Neural cell (in vitro differentiated cells): Measurements from ENCODE around the gene MEF2A. TPM values are rescaled to one million over a fixed set of nuclear protein-coding genes. Genes with fewer than 3 reads are reported as not detected.

ENCODE experiments used
- H2AFZ ChIP-seq: fragments of 200-600, 300-800 bp; sonication (generic), shearing (Covaris generic); 2 replicates; pipeline ENCODE4 v1.6.0; 2014; ENCODE audit warnings: low read depth, mild to moderate bottlenecking, antibody characterized with exemption, low read length, moderate library complexity
- H3F3A ChIP-seq: fragments of 200-600 bp; shearing (Covaris generic); 2 replicates; pipeline ENCODE4 v1.6.1; 2016; ENCODE audit warnings: mild to moderate bottlenecking, moderate library complexity, mixed read lengths, antibody characterized with exemption, low read length; ENCODE audit not compliant: insufficient read depth, poor library complexity, severe bottlenecking
- H3K27ac ChIP-seq: fragments of 200-600, 300-800 bp; sonication (generic), shearing (Covaris generic); 2 replicates; pipeline ENCODE4 v1.5.1; 2014; ENCODE audit warnings: mild to moderate bottlenecking, low read length, moderate library complexity
- H3K27me3 ChIP-seq: fragments of 300-800, 200-600 bp; sonication (generic), shearing (Covaris generic); 2 replicates; pipeline ENCODE4 v1.6.0; 2014; ENCODE audit warnings: mild to moderate bottlenecking, low read depth, low read length, moderate library complexity; ENCODE audit not compliant: insufficient read depth
- H3K36me3 ChIP-seq: fragments of 300-800, 200-600 bp; sonication (generic), shearing (Covaris generic); 2 replicates; pipeline ENCODE4 v1.5.1; 2014; ENCODE audit warnings: mild to moderate bottlenecking, antibody characterized with exemption, low read length, moderate library complexity; ENCODE audit not compliant: insufficient read depth
- H3K4me2 ChIP-seq: fragments of 300-800, 200-600 bp; sonication (generic), shearing (Covaris generic); 2 replicates; pipeline ENCODE4 v1.6.0; 2014; ENCODE audit warnings: mild to moderate bottlenecking, low read length
- H3K4me3 ChIP-seq: fragments of 300-800, 200-600 bp; sonication (generic), shearing (Covaris generic); 2 replicates; pipeline ENCODE4 v1.5.1; 2014; ENCODE audit warnings: mild to moderate bottlenecking, low read length, moderate library complexity
- H3K79me2 ChIP-seq: fragments of 200-600 bp; shearing (Covaris generic); replicated peaks from 2 replicates; pipeline ENCODE4 v1.6.0; 2014; ENCODE audit warnings: mild to moderate bottlenecking, low read length, moderate library complexity; ENCODE audit not compliant: insufficient read depth
- H3K9ac ChIP-seq: fragments of 300-800, 200-600 bp; sonication (generic), shearing (Covaris generic); 2 replicates; pipeline ENCODE4 v1.6.1; 2016; ENCODE audit warnings: mild to moderate bottlenecking, low read length, mixed read lengths
- H3K9me2 ChIP-seq: fragments of 200-600 bp; shearing (Covaris generic); 2 replicates; pipeline ENCODE4 v1.6.1; 2016; ENCODE audit warnings: mild to moderate bottlenecking, low read length, mixed read lengths; ENCODE audit not compliant: insufficient read depth
- H3K9me3 ChIP-seq: fragments of 200-600, 300-800 bp; sonication (generic), shearing (Covaris generic); 2 replicates; pipeline ENCODE4 v1.6.1; 2016; ENCODE audit warnings: mild to moderate bottlenecking, mixed run types, low read length, moderate library complexity, mixed read lengths
- H4K20me1 ChIP-seq: fragments of 200-600 bp; shearing (Covaris generic); 2 replicates; pipeline ENCODE4 v1.6.1; 2016; ENCODE audit warnings: mild to moderate bottlenecking, mixed run types; ENCODE audit not compliant: insufficient read depth
- CTCF ChIP-seq: fragments of 450-650 bp; IDR thresholded peaks from 2 replicates; pipeline ENCODE4 v1.5.1; 2014; ENCODE audit warnings: antibody characterized with exemption, mild to moderate bottlenecking, moderate library complexity; ENCODE audit not compliant: poor library complexity, severe bottlenecking
- EP300 ChIP-seq: fragments of 450-650 bp; conservative IDR thresholded peaks from 2 replicates; pipeline ENCODE4 v1.6.1; 2014; ENCODE audit warnings: antibody characterized with exemption, mild to moderate bottlenecking, moderate library complexity; ENCODE audit not compliant: poor library complexity, severe bottlenecking
- EZH2 ChIP-seq: fragments of 200-600, 300-800 bp; shearing (Covaris generic), sonication (generic); IDR thresholded peaks from 2 replicates; pipeline ENCODE4 v1.6.1; 2014; ENCODE audit warnings: antibody characterized with exemption, low read length, borderline replicate concordance, mild to moderate bottlenecking; ENCODE audit not compliant: insufficient read depth, poor library complexity, severe bottlenecking
- MXI1 ChIP-seq: fragments of 450-650 bp; conservative IDR thresholded peaks from 2 replicates; pipeline ENCODE4 v1.6.1; 2014; ENCODE audit warnings: antibody characterized with exemption, mild to moderate bottlenecking; ENCODE audit not compliant: poor library complexity, severe bottlenecking
- POLR2AphosphoS5 ChIP-seq: IDR thresholded peaks from 2 replicates; pipeline ENCODE4 v1.6.1; 2012
- RAD21 ChIP-seq: fragments of 450-650 bp; conservative IDR thresholded peaks from 2 replicates; pipeline ENCODE4 v1.6.1; 2014; ENCODE audit warnings: antibody characterized with exemption, mild to moderate bottlenecking, moderate library complexity
- REST ChIP-seq: IDR thresholded peaks from 2 replicates; pipeline ENCODE4 v1.6.1; 2012; ENCODE audit warnings: borderline replicate concordance
- SMC3 ChIP-seq: fragments of 450-650 bp; conservative IDR thresholded peaks from 2 replicates; pipeline ENCODE4 v1.6.1; 2014; ENCODE audit warnings: antibody characterized with exemption, mild to moderate bottlenecking, moderate library complexity; ENCODE audit not compliant: poor library complexity
- TAF1 ChIP-seq: IDR thresholded peaks from 2 replicates; pipeline ENCODE4 v1.6.1; 2012; ENCODE audit warnings: low read depth
- polyA plus RNA-seq: library from polyadenylated mRNA; depleted of rRNA; stranded (reverse); fragments of >200 nt; gene quantifications from 2 replicates; pipeline ENCODE4 v1.2.3, GENCODE V29; 2014

Gene MEF2A
- polyA plus RNA-seq, 1 donor from 2014 or later: 32.2 TPM

- H3K36me3 ChIP-seq: no peaks in the 10 kb centered on the region
- TF ChIP-seq EZH2: no peak
Measured at GRCh38 chr15:99736702-99737101, 170.9 kb downstream of the MEF2A start.

GRCh38 chr15:99738021-99738847, 172.4 kb downstream of the MEF2A start:
- no peaks in the 10 kb centered on the region for H3K9me3 ChIP-seq
- no peaks in the 10 kb centered on the region for H3K9me2 ChIP-seq
- no peak overlapping the region for H3K4me3 ChIP-seq
- no peaks in the 10 kb centered on the region for H4K20me1 ChIP-seq
- no peaks in the 10 kb centered on the region for H3F3A ChIP-seq
- H3K9ac ChIP-seq: no peak overlapping the region
- H3K36me3 ChIP-seq: no peaks in the 10 kb centered on the region
- no peak overlapping the region for H2AFZ ChIP-seq
- no peak overlapping the region for H3K27ac ChIP-seq
- H3K27me3 ChIP-seq: no peaks in the 10 kb centered on the region
- H3K4me2 ChIP-seq: no peak overlapping the region
- no peaks in the 10 kb centered on the region for H3K79me2 ChIP-seq
- no peak for TF ChIP-seq SMC3
- no peak for TF ChIP-seq POLR2AphosphoS5
- no peak for TF ChIP-seq EP300
- TF ChIP-seq MXI1: no peak
- TF ChIP-seq CTCF: no peak
- TF ChIP-seq TAF1: no peak
- TF ChIP-seq RAD21: no peak
- no peak for TF ChIP-seq REST
- TF ChIP-seq EZH2: no peak

More at GRCh38 chr15:99736702-99737101, 170.9 kb downstream of the MEF2A start:
- Histone ChIP-seq H2AFZ (no peak overlapping the region), H3K4me3 (no peak overlapping the region), H3K4me2 (no peak overlapping the region), H3F3A (no peaks in the 10 kb centered on the region), H3K27ac (no peak overlapping the region), H4K20me1 (no peaks in the 10 kb centered on the region), H3K9ac (no peak overlapping the region), H3K9me3 (no peaks in the 10 kb centered on the region), H3K9me2 (no peaks in the 10 kb centered on the region), H3K27me3 (no peaks in the 10 kb centered on the region), H3K79me2 (no peaks in the 10 kb centered on the region)
